Amygdala (tissue), 56 donors: ENCODE data around the gene PDPK1.
"Not testable (repeated sequence)": the region's sequence is repeated elsewhere in the genome, so short reads cannot be mapped to it uniquely, and the experiment has no call there.

Experiments used
- DNase-seq, 56 donors: peaks; one replicate each; lab custom pipeline; 2025; lab: John Stamatoyannopoulos, UW

PDPK1 gene

DNA sequence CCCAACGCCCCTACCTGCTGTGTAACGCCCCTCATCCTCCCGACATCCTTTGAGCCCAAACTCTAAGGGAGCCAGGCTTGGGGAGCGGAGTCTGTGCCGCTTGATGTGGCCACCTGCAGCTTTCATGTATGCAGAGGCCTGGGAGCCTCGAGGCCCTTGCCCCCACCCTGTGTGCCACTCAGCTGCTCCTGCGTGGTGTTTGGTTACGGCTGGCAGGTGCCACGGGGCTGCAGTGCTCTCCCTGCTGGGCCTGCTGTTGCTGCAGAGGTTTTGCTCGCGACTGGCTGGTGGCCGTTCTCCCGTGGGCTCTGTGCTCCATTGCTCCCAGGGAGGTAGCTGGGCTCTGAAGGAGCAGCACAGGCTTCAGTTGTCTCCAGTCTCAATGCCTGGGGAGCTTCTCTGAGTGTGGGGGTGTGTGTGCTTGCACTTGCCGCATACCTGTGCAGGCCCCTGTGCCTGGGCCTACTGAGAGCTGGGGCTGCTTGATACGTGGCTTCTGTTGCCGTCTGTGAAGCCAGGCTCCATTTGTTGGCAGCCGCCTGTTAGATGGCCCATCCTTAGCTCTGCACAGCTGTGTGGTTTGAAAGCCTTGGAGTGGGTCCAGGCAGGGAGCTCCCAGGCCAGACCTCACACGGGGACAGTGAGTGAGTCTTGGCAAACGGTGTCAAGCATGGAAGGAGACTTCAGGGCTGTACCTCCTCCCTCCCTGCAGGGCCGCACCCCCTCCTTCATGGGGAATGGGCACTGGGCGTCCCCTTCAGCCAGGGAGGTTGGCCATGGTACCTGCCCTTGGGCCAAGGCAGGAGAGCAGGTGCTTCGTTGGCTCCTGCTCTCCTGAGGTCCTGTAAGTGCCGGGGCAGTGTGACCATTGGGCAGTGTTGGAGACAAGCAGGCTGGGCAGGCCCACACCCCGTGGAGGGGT lies 47.2 kb downstream of the PDPK1 start:
- no peak for DNase-seq

DNA sequence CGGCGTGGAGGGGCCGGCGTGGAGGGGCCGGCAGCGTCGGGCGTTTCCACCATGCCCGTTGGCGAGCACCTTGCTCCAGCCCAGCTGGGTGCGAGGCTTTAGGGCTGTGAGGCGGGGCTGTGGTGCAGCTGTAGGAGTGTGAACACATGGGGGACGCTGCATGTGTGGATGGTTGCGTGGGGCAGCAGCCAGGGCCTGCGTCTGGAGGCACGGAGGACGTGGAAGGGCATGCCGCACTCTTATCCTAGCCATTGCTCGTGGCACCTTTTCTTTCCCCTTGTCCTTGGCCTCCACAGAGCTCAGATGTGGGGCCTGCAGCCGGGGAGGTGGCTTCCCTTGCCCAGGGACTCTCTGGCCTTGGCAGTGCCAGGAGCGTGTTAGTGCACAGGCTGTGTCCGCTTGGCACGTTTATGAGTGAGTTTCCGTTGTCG lies 47.8 kb downstream of the PDPK1 start:
- DNase-seq: no peak

DNA sequence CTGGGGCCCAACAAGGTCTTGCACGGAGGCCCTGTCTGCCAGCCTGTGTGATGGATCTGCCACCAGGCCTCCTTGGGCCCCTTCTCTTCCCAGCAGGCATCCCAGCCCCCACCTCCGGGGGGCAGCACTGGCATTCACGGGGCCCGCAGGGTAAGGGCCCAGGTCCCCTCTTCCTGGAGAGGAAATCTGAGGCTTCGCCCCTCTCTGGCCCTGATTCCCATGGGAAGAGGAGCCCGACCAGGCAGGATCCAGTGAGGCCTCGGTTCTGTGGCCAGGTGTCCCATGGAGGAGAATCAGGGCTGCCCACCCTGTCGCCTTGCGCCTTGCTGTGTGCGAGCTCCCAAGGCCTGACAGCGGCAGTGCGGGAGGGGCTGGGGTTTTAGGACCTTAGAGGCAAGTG lies 48.4 kb downstream of the PDPK1 start:
- DNase-seq: no peak

DNA sequence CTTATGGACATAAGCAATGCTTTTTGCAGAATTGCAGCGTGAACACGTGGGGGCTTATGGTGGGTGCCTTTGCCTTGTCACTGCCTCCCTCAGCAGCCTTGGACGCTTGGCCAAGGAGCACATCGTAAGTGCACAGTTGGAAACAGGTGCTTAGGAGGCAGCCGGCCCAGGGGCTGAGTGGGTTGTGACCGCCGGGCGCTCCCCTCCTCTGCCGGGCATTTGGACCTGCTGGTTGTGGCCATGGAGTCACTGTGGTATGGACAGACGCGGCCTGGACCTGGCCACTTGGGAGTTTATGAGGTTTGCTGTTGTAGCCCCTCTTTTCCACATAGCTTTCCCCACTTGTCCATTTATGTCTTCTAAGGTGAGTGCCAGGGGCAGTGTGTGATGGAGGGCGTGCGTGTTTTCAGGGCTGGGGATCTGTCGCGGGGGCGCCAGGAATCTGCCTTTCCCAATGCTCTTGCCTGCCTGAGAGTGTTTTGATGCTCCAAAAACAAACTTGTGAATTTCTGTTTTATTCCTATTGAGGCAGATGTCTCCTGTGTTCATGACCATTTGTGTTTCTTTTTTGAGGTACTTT lies 49.2 kb downstream of the PDPK1 start:
- DNase-seq: no peak

DNA sequence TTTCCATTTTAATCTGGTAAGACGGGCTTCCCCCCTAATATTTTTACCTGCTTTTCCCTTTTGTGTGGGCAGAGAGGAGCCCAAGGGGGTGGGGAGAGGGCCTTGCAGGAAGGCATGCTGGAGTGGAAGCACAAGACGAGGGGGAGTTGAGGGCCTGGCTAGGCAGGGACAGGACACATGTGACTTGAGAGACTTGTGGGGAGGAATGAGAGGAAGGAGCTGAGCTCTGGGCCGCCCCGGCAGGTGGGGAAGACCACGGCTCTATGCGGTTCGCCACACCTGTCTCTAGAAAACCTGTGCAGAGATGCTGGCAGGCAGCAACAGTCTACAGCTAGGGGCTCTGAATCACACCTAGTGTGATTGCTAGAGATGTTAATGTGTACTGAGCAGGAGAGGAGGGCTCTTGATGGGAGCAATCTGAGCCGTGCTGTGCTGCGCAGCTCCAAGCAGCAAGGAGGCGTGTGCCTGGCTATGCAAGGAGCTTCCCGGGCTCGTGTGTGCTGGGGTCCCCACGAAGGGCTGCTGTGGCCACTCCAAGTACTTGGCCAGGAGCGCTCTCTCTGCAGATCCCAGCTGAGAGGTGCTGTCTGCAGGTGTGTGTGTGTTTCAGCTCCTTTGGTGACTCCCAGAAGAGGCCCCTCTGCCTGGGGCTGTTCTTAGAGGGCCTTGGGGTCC lies 50.2 kb downstream of the PDPK1 start:
- DNase-seq: no peak

DNA sequence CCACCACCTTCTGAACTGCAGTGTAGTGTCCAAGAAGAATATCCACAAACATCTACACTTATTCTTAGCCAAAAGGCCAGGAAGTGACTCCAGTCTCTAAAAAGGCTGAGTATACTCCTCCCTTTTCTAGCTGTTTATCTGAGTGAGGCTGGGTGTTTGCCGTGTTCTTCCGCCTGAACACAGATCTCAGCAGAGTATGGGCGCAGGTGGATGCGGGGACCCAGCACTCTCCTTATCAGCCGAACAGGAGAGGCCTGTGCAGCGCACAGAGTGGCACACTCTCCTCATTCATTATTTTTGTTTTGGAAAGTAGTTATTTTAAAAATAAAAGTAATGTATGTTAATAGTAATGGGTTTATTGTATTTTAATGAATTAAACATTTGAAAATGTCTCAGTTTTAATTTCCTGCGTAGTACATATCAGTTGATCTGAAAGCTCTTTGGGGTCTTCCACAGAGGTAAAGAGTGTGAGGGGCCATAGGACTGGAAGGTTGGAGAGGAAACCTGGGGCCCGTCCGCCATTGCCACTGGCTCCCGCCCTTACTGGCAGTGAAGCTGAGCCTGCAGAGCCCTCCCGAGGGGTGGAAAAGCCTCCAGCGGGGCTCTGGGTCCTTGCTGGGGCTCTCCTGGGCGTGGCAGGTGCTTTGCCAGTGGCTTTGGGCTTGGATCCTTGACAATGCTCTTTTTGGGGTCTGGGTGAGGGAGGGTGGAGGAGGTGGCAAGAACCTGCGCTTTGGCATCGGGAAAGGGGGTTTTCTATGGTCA lies 53.8 kb downstream of the PDPK1 start:
- no peak for DNase-seq

DNA sequence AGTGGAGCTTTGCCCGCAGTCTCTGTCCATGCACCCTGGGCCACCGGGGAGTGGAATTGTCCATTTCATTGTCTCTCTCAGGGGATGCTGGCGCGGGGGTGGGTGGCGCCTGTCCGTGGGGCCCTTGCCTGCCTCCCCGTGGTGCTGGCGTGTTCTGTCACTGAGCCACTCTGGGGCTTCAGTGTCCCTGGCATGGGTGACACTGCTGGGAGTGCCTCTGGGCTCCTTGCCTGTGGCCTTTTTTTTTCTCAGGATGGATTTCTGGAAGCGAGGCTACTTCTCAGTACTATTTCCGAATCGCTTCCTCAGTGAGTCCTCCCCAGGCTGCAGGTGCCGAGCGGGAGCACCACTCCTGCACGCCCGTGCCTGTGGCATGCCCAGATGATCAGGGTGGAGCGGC lies 55.0 kb downstream of the PDPK1 start:
- DNase-seq: no peak

DNA sequence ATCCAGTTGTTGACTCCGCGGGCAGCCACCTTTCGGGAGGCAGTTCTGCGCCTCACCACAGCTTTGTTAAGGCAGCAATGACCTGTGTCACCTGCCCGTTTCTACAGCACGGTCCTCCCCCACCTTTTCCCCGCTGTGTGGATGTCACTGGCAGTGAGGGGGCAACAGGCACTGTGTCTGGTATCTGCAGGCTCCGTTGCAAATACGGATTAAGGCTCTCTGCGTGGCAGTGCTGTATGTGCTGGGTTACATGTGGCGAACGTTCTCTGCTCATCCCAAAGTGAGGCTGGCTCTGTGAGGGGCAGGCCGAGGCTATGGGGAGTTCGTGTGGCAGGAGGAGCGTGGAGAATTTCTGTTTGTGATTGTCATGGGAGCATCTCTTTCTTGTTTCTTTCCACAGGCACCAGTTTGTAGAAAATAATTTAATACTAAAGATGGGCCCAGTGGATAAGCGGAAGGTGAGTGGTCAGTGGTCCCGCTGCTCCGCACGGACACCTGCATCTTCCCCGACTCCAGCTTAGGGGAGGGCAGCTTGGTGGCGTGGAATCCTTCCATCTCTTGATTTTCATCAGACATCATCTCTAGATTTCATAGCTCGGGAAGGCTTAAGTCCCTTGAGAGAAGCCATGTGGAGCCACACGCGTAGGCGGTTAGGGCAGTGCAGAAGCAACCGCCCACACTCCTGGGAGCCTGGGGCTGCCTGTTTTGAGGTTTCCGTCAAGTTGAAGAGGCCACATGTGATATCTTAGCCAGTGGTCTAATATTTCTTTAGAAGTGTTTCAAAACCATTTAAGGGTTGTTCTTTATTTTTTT lies 57.8 kb downstream of the PDPK1 start:
- DNase-seq: no peak

DNA sequence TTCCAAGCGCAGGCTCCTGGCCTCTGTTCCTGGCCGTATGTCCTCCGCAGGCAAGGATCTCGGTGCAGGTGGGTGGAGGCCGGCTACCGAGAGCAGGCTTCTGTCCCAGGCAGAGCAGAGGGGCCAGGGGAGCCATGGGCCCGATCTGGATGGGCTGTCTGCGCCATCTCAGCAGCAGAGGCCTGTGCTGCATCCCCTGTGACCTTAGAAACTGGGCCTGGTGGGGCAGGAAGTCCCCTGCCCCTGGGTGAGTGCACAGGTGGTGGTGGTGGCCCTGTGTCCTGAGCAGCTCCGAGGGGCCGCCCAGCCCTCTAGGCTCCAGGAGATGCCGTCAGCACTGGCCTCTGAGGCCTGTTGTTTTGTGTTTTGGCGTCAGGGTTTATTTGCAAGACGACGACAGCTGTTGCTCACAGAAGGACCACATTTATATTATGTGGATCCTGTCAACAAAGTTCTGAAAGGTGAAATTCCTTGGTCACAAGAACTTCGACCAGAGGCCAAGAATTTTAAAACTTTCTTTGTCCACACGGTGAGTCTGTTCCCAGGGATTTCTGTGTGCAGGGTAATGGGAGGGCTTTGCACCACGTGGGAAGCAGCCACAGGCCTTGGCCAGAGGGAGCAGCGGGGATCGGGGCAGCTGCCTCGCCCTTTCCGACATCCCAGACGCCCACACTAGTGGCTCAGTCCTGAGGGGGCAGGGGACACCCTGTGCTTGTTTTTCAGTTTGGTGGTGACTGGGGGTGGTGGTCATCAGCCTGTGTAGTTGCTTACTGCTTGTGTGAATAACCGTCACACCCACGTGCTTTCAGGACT lies 59.1 kb downstream of the PDPK1 start:
- no peak for DNase-seq

DNA sequence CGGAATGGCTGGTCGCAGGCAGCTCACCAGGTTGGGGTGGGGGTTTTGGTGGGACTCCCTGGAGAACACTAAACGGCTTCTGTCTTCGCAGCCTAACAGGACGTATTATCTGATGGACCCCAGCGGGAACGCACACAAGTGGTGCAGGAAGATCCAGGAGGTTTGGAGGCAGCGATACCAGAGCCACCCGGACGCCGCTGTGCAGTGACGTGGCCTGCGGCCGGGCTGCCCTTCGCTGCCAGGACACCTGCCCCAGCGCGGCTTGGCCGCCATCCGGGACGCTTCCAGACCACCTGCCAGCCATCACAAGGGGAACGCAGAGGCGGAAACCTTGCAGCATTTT lies 59.7 kb downstream of the PDPK1 start:
- no peak for DNase-seq

DNA sequence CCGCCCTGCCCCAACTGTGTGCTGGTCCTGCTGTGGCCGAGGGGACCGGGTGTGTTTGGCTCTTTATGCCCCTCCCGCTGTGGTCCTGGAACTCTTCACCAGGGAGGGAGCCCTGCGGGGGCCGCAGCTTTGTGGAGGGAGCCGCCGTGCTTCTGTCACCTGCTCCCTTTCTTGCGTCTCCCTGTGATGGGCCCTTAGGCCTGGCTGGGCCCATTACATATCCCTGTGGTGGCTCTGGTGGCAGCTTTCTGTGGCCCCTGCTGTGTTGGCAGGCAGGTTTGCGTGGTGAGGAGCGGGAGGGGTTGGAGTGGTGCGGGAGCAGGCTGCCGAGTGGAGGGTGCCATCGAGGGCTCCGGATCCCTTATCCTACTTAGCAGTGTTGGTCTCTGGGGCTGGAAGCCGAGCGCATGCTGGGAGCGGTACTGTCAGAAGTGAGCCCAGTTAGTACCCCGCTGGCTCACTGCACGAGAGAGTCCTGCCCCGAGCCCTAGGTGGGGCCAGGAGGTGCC lies 60.4 kb downstream of the PDPK1 start:
- DNase-seq: no peak

DNA sequence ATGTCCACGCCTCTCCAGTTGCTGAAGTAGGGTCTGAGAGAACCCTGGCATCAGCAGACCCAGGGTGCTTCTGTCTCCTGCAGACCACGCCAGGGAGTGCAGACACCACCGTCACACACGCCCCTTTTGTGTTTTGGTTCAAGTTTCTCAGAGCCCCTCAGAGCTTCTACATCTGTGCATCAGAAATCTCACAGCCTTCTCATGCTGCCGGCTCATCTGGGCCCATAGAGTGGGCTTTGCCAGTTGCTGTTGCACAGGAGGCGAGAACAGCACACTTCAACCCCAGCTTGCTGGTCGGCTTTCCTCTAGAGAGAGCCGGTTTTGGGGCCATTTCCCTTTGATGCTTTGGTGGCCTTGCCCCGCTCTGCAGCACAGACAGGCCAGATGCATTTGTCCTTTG lies 60.9 kb downstream of the PDPK1 start:
- no peak for DNase-seq

DNA sequence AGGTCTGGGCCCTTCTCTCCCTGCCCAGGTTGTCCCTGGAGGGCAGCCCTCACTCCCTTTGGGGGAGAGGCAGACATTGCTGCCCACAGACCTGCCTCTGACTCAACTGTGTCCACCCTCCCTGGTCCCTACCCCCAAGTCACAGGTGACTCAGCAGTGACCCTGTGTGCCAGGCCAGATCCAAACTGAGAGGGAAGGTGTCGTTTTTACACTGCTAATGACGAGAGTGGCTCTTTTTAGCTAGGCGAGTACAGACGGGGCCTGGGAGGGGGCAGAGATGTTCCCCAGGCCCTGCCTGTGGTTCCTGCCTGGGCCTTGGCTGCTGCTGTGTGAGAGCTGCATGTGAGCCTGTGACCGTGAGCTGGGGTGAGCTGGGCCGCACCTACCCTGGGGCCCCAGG lies 61.3 kb downstream of the PDPK1 start:
- DNase-seq: not testable (repeated sequence)

DNA sequence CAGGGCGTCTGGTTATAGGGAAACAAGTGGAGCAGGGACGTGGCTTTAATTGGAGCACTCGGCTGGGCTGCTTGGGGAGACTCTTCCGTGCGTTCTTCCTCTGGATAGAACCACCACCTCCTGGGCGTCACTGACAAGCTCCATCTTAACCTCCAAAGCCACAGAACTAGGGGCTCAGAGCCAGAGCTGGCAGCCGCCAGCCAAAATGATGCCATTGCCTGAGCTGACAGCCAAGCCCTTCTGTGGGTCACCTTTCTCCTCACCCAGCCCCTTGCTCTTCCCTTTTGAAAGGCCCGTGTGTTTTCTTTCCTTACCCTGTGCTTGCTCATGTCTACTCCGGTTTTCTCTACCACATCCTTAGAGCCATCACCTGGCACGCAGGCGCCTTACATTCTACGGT lies 62.0 kb downstream of the PDPK1 start:
- DNase-seq: not testable (repeated sequence)

DNA sequence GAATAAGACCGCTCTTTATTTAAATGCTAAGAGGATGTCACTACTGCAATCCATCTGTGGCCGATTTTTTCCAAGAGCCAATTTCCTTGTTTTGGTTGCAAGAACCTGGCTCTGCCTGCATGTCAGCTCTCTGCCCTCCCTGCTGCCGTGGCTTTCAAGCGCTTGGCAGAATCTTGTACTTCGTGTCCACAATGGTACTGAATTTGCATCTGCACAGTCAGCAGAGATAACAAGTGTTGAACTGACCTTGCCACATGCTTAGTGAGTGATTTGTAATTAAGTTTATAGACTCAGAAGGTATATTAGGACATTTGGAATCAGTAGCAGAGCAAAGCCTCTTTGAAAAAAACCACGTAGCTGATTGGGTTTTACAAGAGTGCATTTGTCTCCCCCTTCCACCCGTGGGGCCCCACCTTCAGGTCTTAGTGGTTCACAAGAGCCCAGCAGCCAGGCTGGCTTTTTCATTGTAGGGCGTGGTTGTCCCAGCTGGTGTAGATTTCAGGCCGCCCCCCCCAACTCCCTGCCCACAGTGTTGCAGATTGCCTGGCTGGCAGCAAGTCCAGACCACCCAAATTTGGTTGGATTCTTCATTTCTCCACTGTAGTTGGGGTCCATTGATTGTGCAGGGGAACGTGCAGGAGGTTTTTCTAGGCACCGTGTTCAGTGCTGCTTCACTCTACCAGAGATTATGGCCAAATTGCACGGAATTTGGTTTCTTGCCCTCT lies 63.6 kb downstream of the PDPK1 start:
- not testable (repeated sequence) for DNase-seq

DNA sequence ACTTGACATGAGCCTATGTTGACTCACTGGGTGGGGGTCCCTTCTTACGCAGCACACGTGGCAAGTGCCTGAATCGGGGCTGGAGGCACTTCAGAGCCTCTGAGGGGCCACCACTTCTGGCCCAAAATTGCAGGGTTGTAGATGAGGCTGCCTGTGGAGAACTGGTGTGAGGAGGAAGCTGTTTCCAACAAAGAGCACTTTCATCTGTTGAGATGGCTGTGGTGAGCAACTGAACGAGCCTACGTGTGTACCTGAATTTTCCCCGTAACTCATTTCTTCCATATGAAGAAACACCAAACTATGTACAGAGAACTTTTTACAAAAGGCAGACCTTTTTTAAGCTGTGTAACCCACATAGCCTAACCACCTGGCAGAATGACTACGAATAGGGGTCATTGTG lies 64.4 kb downstream of the PDPK1 start:
- DNase-seq: not testable (repeated sequence)

DNA sequence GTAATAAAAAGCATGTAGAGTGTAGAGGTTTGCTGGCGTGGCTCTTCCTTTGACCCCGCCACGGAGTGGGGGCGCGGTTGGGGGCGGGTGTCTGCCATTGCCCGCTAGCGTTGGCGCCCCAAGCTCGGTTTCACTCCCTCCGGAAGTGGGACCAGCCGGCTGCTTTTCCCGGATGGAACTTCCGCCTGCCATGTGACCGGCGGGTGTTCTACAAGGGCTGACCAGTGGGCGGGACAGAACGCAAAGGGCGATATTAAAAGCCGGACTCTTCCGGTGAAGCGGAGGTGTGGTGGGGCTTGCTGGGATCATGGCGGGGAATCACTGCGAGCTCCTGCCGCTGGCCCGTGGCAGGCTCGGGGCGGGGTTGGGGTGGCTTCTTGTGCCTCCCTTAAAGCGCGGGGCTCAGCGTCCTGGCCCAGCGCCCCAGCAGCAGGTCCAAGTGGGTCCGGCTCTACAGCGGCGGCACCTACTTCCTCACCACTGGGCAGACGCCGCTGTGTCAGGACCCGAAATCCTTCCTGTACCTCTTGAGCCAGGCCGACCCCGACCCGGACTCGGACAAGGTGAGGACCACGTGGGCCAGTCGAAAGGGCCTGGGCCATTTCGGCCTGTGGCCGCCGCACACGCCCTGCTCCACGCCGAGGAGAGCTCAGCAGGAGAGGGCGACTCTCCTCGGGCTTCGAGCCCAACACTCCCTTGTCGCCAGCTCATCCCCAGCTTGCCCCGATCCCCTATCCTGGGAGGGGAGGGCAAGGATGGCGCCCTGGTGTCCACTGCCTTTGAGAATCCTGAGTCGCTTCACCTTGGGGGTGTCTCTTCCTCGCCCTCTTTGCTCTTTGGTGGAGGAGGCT lies 65.6 kb downstream of the PDPK1 start:
- peak; percentile 67 to 98 (median 93) for DNase-seq
